HG03039 (cell line): ENCODE measurements around the gene INO80B.
"Not testable (repeated sequence)": the region's sequence is repeated elsewhere in the genome, so short reads cannot be mapped to it uniquely, and the experiment has no call there.

ENCODE experiments used
- ATAC-seq: cut with Tn5 transposase; IDR thresholded peaks from one replicate; pipeline ENCODE4 v1.9.1; 2021; ENCODE audit warnings: mild to moderate bottlenecking, moderate library complexity; ENCODE audit not compliant: unreplicated experiment

Gene INO80B

DNA sequence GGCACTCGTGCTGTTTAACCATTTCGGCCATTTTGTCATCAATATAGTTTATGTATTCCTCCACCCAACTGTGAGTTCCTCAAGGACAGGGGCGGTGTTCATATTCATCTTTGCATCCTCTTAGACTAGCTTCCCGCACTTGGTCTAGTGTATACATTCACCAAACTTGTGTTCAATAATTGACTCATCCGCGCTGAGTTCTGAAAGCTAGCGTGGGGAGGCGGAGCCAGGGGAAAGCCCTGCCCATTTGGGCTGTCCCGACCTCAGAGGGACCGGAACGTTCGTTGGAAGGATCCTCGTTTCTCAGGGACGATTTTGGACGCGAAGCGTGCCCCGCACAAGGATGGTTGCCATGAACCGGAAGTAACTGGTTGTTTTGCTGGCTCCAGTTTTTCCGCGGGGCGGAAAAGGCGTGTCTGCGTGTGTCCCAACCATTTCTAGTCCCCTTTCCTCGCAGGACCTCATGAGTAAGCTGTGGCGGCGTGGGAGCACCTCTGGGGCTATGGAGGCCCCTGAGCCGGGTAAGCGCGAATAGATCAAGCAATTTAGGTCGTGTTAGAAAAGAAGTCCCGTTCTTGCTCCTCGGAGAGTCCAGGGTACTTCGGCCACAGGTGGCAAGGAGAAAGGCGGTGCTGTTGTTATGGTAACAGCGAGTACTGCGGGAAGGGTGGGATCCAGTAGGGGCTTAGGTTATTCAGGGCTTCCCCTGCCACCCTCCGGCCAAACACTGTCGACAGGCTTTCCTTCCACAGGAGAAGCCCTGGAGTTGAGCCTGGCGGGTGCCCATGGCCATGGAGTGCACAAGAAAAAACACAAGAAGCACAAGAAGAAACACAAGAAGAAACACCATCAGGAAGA is at the start of gene INO80B:
INO80B (plus strand) TSS at position 434 of the 858 bp plus-strand sequence; CDS start at position 464, 30 bp downstream.
- ATAC-seq = peak; percentile 32

DNA sequence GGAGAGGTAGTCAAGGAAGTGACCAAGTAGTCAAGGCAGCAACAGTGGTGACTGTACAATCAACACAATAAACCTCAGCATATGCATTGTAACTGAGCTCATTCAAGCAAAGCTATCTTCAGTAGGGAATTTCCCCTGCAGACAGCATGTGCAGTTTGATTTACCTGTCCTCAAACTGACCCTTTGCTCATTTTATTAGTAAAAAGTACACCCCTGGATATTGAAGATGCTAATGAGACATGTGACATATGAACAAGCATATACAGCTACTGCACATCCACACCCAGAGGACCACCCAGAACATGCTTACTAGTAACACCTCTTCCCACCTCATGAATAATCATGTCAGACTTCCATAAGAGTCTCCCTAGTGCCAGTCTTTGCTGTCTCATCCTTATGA is 48.9 kb upstream of the INO80B start:
- no peak for ATAC-seq

DNA sequence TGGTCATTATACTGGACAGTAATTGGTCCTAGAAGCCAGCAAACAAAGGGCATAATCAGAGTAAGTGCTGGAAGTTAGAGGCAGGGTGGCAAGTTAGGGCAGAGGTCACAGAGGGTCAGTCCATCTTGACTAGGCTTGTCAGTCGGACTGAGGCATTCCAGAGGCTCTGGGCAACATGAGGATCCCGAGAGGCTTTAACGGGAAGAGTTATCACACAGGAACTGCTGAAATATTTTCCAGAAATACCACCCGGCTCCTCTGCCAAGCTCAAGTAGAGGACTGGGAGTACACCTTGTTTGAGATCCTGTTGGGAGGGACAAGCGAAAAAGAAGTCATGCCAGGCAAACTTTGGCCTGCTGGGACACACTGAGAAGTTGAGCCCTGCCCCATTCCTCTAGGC is 47.2 kb upstream of the INO80B start:
- ATAC-seq = no peak

DNA sequence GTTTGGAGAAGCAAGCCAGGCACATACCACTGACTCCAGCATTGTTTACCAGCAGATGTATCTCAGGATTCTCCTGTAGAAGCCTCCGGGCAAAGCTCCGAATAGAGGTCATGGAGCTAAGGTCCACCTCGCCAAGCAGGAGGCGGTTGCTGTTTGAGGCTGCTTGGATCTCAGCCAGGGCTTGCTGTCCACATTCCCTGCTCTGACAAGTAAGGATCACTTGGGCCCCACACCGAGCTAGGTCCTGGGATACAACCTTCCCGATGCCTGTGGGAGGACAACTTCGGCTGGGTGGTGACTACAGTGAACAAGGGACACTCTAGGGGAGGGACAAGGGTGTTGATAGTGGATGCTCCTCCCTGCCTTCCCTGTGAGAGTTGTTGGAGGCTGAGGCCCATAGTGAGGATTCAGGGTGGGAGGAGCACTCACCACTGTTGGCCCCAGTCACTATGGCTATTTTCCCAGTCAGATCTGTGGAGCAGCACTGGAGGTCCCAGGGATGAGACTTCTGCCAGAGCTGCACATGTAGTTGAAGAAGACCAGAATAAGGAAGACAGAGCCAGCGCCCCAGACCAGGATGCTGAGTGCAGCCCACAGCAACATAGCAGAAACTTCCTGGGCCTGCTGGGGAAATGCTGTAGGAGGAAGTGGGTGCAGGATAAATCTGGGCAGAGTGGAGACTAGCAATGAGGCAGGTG is 41.7 kb upstream of the INO80B start:
- ATAC-seq = no peak

DNA sequence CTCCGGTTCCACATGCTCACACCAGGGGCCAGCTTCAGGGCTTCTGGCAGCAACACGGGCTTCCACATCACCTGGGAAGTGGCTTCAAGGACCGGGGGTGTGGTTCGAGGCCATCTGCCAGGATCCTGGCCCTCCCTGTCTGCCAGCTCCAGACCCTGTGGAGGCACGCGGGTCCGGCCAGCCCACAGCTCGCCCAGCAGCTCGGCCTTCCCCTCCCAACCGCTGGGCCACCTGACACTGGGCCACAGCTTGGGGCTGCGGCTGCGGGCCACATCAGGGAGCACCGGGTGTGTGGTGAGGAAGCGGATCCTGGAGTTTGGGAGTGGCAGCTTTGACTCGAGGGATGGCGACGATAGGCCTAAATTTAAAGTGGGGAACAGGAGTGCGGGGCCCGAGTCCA is 40.4 kb upstream of the INO80B start:
- ATAC-seq = no peak

DNA sequence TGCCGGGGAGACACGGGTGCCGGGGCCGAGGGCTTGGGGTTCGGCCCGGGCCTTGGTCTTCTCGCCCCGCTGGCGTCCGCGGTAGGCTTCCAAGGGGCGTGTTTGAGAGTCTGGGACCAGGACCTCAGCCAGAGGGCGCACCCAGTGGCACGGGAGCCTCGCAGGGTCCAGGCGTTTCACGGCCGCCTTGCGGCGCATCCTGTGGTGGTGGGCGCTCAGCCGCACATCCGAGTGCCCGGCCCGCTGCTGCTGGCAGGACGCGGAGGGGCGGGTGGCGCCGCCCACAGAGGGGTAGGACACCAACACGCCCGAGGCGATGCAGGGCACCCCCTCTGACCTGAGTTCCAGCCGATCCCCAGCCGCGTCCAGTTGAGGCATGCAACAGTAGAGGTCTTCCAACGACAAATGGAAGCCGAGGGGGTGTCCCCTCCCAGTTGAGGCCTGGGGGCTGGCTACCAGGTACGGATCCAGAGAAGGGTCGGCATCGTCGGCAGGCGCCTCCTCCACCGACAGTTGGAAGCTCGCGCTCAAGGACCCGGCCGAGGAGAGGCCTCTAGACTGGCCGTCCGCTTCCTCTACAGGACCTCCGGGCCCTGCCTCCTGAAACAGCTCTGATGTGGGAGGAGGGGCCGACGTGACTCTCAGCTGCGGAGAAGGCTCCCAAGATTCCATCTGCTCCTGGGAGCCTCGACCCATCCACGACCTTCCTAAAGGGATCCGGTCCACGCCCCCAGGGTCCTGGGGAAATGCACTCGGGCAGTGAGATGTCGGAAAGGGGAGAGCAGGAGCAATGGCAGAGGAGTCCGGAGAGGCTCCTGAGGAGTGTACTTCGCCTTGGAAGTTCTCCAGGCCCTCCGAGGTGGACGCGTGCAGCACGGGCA is 39.8 kb upstream of the INO80B start:
- no peak for ATAC-seq

DNA sequence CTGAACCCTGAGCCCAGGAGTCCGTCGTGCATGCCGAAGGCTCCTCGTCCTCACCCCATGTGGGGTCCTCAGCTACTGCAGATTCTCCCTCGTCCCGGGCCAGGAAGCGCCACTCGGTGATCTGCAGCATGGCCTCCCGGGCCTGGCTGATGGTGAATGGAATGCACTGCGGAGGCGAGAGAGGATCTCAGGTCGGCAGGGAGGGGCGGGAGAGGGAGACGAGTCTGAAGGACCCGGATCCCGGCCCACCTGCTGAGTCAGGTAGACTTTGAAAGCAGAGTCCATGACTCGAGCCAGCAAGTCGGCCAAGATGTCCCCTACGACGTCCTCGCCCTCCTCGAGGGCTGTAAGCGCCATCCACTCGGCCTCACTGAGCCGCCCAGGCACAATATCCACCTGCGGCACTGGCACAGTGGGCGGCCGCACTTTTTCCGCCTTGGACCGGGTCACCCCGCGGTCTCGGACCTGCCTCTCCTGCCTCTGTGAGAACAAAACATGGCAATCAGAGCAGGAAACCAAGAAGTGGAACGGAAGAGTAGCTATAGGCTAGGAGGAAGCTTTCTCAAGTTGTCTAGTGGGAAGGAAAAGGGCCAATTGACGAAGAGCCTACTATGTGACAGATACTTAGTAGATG is 39.0 kb upstream of the INO80B start:
- ATAC-seq = no peak

DNA sequence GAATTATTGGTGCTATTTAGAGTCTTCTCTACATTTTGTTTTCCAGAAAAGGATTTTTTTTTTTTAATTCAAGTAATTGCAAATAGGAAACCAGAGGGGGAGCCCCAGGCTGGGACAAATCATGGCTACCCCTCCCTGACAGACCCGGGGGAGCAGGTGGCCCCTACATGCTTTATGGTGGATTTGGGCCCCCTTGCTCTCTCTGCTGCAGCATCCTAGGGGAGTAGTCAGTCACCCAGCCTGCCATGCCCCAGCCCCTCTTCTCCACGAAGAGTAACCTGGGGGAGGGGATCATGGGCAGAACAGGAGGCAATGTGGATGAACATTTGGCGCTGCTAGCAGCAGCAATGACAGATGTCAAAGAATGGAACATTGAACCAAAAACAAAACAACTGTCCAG is 38.1 kb upstream of the INO80B start:
- ATAC-seq = no peak

DNA sequence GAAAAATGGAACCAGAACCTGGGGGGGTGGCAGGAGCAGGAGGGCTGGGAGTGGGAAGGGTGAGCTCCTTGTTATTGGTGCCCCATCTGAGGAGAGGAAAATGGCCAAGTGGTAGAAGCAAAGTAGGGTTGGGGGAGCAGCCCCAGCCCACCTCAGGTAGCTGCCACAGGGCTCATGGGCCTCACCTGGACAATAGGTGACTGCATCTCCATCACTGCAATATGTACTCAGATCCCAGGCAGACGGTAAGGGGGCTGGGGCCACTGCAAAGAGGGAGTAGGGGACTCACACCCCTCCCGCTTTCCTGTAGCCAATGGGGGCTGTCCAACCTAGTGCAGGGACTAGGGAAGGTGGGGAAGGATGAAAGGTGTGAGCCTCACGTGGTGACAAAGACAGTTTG is 37.7 kb upstream of the INO80B start:
- ATAC-seq = no peak

DNA sequence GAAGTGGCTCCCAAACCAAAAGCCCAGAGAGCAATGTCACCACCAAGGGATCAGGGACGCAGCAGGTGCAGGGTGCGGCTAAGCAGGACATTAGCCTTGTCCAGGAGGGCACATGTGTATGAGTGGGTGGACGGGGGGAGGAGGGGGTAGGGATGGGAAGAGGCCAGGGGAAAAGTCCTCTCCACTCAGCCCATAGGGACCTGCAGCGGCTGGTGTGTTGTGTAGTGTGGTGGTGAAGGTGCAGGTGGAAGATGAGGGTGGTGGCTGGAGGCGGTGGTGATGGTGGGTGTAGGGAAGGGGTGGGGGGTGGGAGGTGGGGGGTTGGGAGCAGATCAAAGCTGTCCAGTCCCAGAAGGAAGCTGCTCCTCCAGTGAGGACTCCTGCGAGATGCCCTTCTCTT is 37.1 kb upstream of the INO80B start:
- ATAC-seq = no peak

DNA sequence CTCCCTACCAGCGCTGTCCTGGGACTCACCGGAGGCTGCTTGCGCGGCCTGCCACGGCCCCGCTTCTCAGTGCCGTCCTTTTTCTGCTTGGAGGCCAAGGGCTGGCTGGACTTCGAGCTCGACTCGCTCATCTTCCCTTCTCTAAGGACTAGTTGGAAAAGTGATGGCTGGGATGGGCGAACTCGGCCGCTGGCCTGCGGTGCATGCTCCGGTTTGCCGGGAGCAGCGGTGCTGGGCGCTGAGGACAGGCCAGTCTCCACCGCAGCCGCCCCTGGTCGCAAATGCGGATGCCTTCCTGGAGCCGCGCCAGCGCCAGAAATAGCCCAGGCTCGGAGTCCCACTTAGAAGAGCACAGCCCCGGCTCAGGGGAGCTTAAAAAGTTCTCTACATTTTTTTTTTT is 36.6 kb upstream of the INO80B start:
- ATAC-seq = no peak

DNA sequence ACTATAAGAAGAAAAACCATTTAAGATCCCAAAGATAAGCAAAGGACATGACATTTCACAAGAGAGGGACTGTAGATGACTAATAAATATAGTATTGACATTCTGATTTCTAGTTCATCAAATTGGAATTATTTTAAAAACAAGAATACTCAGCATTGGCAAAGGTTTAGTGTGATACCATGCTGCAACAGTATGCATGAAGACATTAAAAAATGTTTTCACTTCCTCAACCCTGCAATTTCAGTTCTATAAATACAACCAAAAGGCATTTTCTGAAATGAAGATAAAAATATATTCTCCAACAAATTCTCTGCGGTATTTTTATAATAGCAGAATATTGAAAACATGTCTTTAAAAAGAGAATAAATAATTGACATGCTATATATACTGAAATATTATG is 35.5 kb upstream of the INO80B start:
- ATAC-seq = no peak

DNA sequence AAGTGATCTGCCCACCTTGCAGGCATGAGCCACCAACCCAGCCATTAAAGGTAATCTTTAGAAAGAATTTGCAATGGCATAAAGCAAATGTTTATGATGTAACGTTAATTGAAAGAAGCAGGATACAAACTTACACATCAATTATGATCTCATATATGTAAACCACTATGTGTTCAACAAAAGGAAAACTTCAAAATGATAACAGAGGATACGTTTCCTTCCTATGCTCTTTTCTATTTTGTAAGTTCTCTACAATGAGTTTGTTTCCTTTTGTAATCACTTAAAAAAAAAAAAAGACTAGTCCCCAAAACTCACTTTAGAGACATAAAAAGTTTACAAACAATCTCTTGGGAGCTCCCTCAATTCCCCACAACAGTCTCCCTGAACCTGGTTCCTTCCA is 34.9 kb upstream of the INO80B start:
- no peak for ATAC-seq

DNA sequence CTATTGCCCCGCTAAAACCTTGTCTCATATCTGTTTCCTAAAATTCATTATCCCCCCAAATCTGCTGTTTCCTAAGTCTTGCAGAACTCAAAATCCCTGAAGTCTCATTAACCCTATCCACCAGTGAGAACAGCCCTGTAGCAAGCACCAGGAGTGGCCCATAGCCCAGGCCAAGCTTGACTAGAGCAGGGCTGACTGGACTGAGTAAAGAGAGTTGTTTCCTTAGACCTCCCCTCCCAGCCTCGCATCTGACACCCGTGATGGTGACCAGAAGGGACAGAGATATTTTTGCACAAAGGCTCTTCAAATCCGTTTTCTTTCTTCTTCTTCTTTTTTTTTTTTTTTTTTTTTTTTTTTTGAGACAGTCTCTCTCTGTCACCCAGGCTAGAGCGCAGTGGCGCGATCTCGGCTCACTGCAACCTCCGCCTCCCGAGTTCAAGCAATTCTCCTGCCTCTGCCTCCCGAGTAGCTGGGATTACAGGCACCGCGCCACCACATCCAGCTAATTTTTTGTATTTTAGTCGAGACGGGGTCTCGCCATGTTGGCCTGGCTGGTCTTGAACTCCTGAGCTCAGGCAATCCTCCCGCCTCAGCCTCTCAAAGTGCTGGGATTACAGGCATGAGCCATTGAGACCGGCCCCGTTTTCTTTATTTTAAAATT is 34.3 kb upstream of the INO80B start:
- ATAC-seq = not testable (repeated sequence)

DNA sequence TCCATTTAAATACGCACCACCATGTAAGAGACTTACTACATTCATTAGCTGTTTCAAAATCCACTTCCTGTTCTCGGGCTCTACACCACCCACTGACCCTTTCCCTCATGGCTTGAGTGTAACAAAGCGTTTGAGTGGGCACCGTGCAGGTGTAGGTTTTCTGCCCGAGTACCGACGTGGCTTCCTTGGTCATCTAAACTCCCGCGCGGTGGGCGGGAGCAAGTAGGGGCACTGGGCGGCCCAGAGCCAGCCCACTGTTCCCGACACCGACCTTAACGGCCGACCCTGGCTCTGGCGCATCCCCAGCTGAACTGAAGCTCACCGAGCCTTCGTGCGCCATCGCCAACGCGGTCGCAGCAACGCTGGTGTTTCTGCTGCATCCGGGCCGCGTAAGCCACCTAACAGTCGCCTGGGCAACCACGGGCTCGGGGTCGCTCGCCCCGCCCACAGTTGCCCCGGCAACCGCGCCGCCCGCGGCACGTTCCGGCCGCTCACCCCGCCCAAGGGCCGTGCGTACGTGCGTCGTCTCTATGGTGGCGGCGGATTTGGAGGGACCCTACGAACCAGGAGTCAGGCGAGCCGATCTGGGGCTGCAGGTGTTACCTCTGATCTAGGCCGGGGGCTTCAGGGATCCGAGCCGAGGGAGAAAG is 33.5 kb upstream of the INO80B start, which contains the start of the genes C2orf81 and WDR54:
C2orf81 (minus strand) TSS at position 399 of the 650 bp plus-strand sequence; CDS start at position 340, 59 bp downstream.
WDR54 (plus strand) TSS at position 510 of the 650 bp plus-strand sequence. CDS start 424 bp downstream, outside the sequence.
- peak; percentile 89 for ATAC-seq

DNA sequence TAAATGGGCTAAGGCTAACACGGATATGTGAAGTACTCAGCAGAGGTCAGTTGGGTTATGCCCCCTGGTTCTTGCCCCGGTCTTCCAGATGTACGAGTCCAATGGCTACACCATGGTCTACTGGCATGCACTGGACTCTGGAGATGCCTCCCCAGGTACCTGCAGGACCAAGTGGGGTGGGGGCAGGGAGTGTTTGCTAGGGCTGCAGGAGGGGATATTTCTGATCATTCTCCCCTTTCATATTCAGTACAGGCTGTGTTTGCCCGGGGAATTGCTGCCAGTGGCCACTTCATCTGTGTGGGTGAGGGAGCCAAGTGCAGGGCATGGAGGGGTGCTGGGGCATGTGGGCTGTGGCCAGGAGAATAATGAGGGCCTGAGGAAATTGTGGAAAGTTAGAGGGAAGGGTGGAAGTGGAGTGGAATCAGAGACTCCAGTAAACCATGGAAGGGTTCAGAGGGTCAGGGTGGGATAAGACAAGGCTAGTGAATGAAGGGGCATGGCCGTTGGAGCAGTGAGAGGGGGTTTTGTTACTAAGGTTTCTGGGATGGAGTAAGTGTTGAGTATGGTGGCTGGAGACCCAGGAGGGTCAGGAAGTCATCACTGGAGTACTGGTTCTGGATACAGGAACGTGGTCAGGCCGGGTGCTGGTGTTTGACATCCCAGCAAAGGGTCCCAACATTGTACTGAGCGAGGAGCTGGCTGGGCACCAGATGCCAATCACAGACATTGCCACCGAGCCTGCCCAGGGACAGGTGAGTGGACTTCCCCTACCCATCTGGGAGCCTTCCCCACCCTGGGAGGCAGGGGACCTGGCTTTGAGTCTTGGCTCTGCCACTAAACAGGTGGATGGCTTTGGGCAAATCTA is 31.4 kb upstream of the INO80B start:
- ATAC-seq = no peak

DNA sequence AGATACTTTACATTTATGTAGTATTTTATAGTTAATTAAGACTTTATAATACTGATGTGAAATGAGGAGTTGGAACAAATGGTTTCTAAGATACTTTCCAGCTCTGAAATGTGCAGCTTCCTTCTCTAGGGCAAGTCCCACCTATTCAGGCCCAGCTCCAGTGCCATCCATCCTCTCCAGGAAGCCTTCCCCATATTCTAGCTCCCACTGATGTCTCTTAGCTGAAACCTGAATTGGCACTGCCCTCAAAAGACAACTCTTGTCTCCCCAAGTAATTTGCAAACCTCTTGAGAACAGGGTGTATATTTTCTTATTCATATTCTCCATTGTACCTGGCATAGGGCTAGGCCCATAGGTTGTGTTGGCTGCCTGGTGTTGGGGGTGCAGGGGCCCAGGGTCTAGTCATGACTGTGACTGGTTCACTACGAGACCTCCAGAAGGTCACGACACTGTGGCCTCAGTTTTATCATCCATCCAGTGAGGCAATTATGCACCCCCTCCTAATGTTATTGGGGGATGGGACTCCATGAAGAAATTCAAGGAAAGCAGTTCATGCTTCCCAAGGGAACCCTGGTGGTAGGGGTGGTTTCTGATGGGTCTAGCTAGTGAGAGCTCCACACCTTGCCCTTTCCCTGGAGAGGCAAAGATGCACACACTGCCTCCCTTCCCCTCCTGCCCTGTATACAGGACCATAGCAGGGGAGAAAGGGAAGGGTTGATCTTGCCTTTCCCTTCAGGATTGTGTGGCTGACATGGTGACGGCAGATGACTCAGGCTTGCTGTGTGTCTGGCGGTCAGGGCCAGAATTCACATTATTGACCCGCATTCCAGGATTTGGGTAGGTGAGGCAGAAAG is 30.5 kb upstream of the INO80B start:
- ATAC-seq = no peak

DNA sequence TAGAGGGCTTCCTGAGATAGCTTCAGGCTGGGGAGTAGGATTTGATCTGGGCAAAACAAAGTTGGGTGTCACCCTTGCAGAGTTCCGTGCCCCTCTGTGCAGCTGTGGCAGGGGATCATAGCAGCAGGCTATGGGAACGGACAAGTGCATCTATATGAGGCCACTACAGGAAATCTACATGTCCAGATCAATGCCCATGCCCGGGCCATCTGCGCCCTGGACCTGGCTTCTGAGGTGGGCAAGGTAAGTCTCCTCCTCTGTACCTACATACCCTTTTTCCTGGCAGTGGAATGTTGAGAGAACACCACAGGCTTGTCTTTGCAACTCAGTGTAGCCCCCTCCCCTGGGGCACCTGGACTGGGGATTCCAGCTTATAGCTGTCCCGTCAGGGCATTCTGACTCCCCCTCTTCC is 29.9 kb upstream of the INO80B start:
- ATAC-seq = no peak
